Liver (tissue), 9 donors: Measurements from ENCODE around the gene SIRT6. TPM values are rescaled to one million over a fixed set of nuclear protein-coding genes. Genes with fewer than 3 reads are reported as not detected.
"Not testable (repeated sequence)": the region's sequence is repeated elsewhere in the genome, so short reads cannot be mapped to it uniquely, and the experiment has no call there.

Source experiments
- DNase-seq: peaks from one replicate; pipeline ENCODE4 v3.0.0-alpha.2; 2017; ENCODE audit warnings: low spot score
- H3K27ac ChIP-seq, 2 donors: one replicate each; pipeline ENCODE4 v1.7.0; 2013; ENCODE audit warnings: inconsistent platforms in 2 of 2, low read length in 2 of 2, control low read depth in 1 of 2, low read depth in 1 of 2, mild to moderate bottlenecking in 1 of 2
- H3K27me3 ChIP-seq, 4 donors: one replicate each; pipeline versions ENCODE4 v1.6.1 to v1.7.0; 2013; ENCODE audit warnings: low read length in 3 of 4, inconsistent platforms in 1 of 4, mild to moderate bottlenecking in 1 of 4, moderate library complexity in 1 of 4; ENCODE audit not compliant: control insufficient read depth in 4 of 4, insufficient read depth in 4 of 4
- H3K36me3 ChIP-seq, 4 donors: one replicate each; pipeline versions ENCODE4 v1.6.1 to v1.7.0; 2013; ENCODE audit warnings: low read length in 3 of 4, mild to moderate bottlenecking in 3 of 4, low read depth in 1 of 4, moderate library complexity in 1 of 4; ENCODE audit not compliant: control insufficient read depth in 4 of 4, insufficient read depth in 3 of 4
- H3K4me1 ChIP-seq, 4 donors: one replicate each; pipeline versions ENCODE4 v1.6.1 to v1.7.0; 2013; ENCODE audit warnings: low read length in 3 of 4, mild to moderate bottlenecking in 3 of 4, moderate library complexity in 1 of 4; ENCODE audit not compliant: control insufficient read depth in 4 of 4, insufficient read depth in 4 of 4
- H3K4me3 ChIP-seq, 3 donors: one replicate each; pipeline versions ENCODE4 v1.6.1 to v1.7.0; 2013; ENCODE audit warnings: low read length in 3 of 3, control low read depth in 1 of 3, low read depth in 1 of 3, mild to moderate bottlenecking in 1 of 3
- H3K9ac ChIP-seq, 2 donors: one replicate each; pipeline ENCODE4 v1.7.0; 2013; ENCODE audit warnings: low read length in 2 of 2, mild to moderate bottlenecking in 2 of 2, moderate library complexity in 2 of 2, control low read depth in 1 of 2, low read depth in 1 of 2
- H3K9me3 ChIP-seq, 4 donors: one replicate each; pipeline versions ENCODE4 v1.6.1 to v1.7.0; 2013; ENCODE audit warnings: low read length in 3 of 4; ENCODE audit not compliant: control insufficient read depth in 4 of 4
- CTCF ChIP-seq: fragments of 150-350 bp; IDR thresholded peaks from 2 replicates; pipeline ENCODE4 v1.5.1; 2017; ENCODE audit warnings: improper control_type of control experiment, low read depth, low read length; ENCODE audit not compliant: missing input control
- EGR1 ChIP-seq, 2 donors: IDR thresholded peaks; 2 replicates each; pipeline ENCODE4 v1.6.1; 2016 to 2018; ENCODE audit warnings: antibody characterized with exemption in 2 of 2, low read depth in 2 of 2
- FOXA2 ChIP-seq: IDR thresholded peaks from 2 replicates; pipeline ENCODE4 v1.6.1; 2016; ENCODE audit warnings: antibody characterized with exemption
- GABPA ChIP-seq, 2 donors: IDR thresholded peaks in 1 of 2; conservative IDR thresholded peaks in 1 of 2; 2 replicates each; pipeline ENCODE4 v1.6.1; 2016; ENCODE audit warnings: antibody characterized with exemption in 2 of 2, mild to moderate bottlenecking in 1 of 2, moderate library complexity in 1 of 2
- HNF4A ChIP-seq, 2 donors: conservative IDR thresholded peaks; 2 replicates each; pipeline ENCODE4 v1.6.1; 2016; ENCODE audit warnings: antibody characterized with exemption in 2 of 2, mild to moderate bottlenecking in 2 of 2
- HNF4G ChIP-seq: IDR thresholded peaks from 2 replicates; pipeline ENCODE4 v1.6.1; 2016; ENCODE audit warnings: antibody characterized with exemption
- JUND ChIP-seq, 2 donors: IDR thresholded peaks; 2 replicates each; pipeline ENCODE4 v1.6.1; 2016; ENCODE audit warnings: antibody characterized with exemption in 2 of 2
- MAX ChIP-seq: IDR thresholded peaks from 2 replicates; pipeline ENCODE4 v1.6.1; 2016; ENCODE audit warnings: antibody characterized with exemption
- NR2F2 ChIP-seq: IDR thresholded peaks from 2 replicates; pipeline ENCODE4 v1.6.1; 2016; ENCODE audit warnings: antibody characterized with exemption
- RAD21 ChIP-seq, 2 donors: IDR thresholded peaks; 2 replicates each; pipeline ENCODE4 v1.6.1; 2016; ENCODE audit warnings: antibody characterized with exemption in 2 of 2, mild to moderate bottlenecking in 2 of 2
- RXRA ChIP-seq, 2 donors: IDR thresholded peaks; 2 replicates each; pipeline ENCODE4 v1.6.1; 2017 to 2018; ENCODE audit warnings: antibody characterized with exemption in 2 of 2, mild to moderate bottlenecking in 1 of 2
- SP1 ChIP-seq: IDR thresholded peaks from 2 replicates; pipeline ENCODE4 v1.6.1; 2018; ENCODE audit warnings: antibody characterized with exemption, mild to moderate bottlenecking
- TAF1 ChIP-seq: conservative IDR thresholded peaks from 2 replicates; pipeline ENCODE4 v1.6.1; 2016; ENCODE audit warnings: antibody characterized with exemption, mild to moderate bottlenecking
- YY1 ChIP-seq: IDR thresholded peaks from 2 replicates; pipeline ENCODE4 v1.6.1; 2016; ENCODE audit warnings: antibody characterized with exemption, mild to moderate bottlenecking
- WGBS: extraction: QIAGEN DNeasy Blood & Tissue Kit; methylation state at CpG from one replicate; pipeline ENCODE4 v1.1.7; 2013; 5-methylcytosine and 5-hydroxymethylcytosine counted together
- polyA plus RNA-seq, 2 donors: library from polyadenylated mRNA; stranded (reverse) in 1 of 2; unstranded in 1 of 2; fragments of 200-250 nt in 1 of 2; fragments of >200 nt in 1 of 2; fragmentation: Nextera tagmentation in 1 of 2; extraction: Ambion mirVana in 1 of 2; gene quantifications; one replicate each; pipeline versions ENCODE4 v1.2.1 to v1.2.3, GENCODE V29; 2013 to 2015
- total RNA-seq, 2 donors: library from RNA; depleted of rRNA; stranded (reverse); fragments of >200 nt; gene quantifications; one replicate each; pipeline ENCODE4 v1.2.3, GENCODE V29; 2014
- donor health status: healthy.
- donor health status: healthy.
- donor health status: healthy.
- donor health status: healthy.
- donor health status: healthy.

Gene SIRT6
- total and polyA plus RNA-seq, 4 donors = 7.7 to 12.7 (median 9.8) TPM

GRCh38 chr19:4161415-4162077, 20.8 kb downstream of the SIRT6 start:
- Histone ChIP-seq H3K4me3 (no peak overlapping the region), H3K36me3 (peaks cover 20 to 58% (median 37%) of the 10 kb centered on the region in 4 donors), H3K9ac (no peak overlapping the region), H3K9me3 (no peaks in the 10 kb centered on the region), H3K27ac (no peak overlapping the region), H3K4me1 (peaks cover 0 to 10% (median 9%) of the 10 kb centered on the region in 4 donors), H3K27me3 (no peaks in the 10 kb centered on the region)
- 77% methylated on average over 7 of the region's 7 CpGs for WGBS
- no peak for DNase-seq
- TF ChIP-seq RXRA (IDR thresholded peaks at IDR 0.05) = no peak
- no peak for TF ChIP-seq TAF1
- TF ChIP-seq MAX = no peak
- TF ChIP-seq HNF4A (conservative IDR thresholded peaks at IDR 0.05) = no peak
- TF ChIP-seq HNF4G = no peak
- TF ChIP-seq NR2F2 = no peak

GRCh38 chr19:4157971-4158370, 24.4 kb downstream of the SIRT6 start:
- TF ChIP-seq JUND (IDR thresholded peaks at IDR 0.05) = peak; percentile 31 to 47
- peak; percentile 51 to 62 for TF ChIP-seq RXRA (IDR thresholded peaks at IDR 0.05)
- peak; percentile 31 to 38 for TF ChIP-seq HNF4A (conservative IDR thresholded peaks at IDR 0.05)
- peaks cover 0 to 17% (median 16%) of the 10 kb centered on the region in 4 donors for H3K4me1 ChIP-seq
- WGBS = 55% methylated on average over 8 of the region's 8 CpGs
- not testable (repeated sequence) for H3K9me3 ChIP-seq, H3K27me3 ChIP-seq, H3K9ac ChIP-seq, H3K27ac ChIP-seq, DNase-seq
- peak overlapping the region in 1 of 3 donors; percentile 68 for H3K4me3 ChIP-seq
- peaks cover 12 to 32% (median 21%) of the 10 kb centered on the region in 4 donors for H3K36me3 ChIP-seq

- Histone ChIP-seq H3K9ac (no peak overlapping the region), H3K4me1 (peaks cover 0 to 24% (median 22%) of the 10 kb centered on the region in 4 donors), H3K27me3 (no peaks in the 10 kb centered on the region), H3K4me3 (peak overlapping the region in 2 of 3 donors; percentile 47 to 68), H3K36me3 (peaks cover 8 to 28% (median 20%) of the 10 kb centered on the region in 4 donors), H3K9me3 (no peaks in the 10 kb centered on the region), H3K27ac (no peak overlapping the region)
- TF ChIP-seq CTCF (no peak), FOXA2 (no peak), MAX (peak; percentile 72), SP1 (peak; percentile 41), EGR1 (IDR thresholded peaks at IDR 0.05; ENCODE audit: low read depth in 2 of 2) (peak in 1 of 2 donors; percentile 24), YY1 (peak; percentile 12), RAD21 (IDR thresholded peaks at IDR 0.05) (peak in 1 of 2 donors; percentile 27), HNF4A (conservative IDR thresholded peaks at IDR 0.05) (peak in 1 of 2 donors; percentile 54), GABPA (IDR thresholded peaks at IDR 0.05 in 1 of 2, conservative IDR thresholded peaks at IDR 0.05 in 1 of 2) (no peak), RXRA (IDR thresholded peaks at IDR 0.05) (peak; percentile 64 to 72)
- 43% methylated on average over 6 of the region's 6 CpGs for whole genome bisulfite sequencing
- no peak for DNase-seq
Measured at GRCh38 chr19:4157164-4157563, 25.2 kb downstream of the SIRT6 start.
